ENCODE results near the gene SPAG7.

DNA sequence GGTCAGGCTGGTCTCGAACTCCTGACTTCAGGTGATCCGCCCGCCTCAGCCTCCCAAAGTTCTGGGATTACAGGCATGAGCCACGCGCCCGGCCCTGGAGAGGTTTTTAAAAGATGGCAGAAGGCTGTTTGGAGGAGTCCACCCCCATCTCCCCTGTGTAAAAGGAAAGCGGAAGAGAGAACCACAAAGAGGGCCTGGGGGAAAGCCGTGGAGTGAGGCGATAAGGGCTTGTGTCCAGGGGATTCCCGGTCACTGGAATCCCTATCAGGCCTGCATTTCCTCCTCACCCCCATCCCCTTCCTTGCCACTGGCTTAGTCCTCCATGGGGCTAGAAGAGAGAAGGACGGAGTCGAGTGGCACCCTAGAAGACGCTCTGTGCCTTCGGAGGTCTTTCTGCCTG, 35.7 kb downstream of the SPAG7 start, which contains the start of gene GP1BA:
- TF ChIP-seq, protein P1, sequence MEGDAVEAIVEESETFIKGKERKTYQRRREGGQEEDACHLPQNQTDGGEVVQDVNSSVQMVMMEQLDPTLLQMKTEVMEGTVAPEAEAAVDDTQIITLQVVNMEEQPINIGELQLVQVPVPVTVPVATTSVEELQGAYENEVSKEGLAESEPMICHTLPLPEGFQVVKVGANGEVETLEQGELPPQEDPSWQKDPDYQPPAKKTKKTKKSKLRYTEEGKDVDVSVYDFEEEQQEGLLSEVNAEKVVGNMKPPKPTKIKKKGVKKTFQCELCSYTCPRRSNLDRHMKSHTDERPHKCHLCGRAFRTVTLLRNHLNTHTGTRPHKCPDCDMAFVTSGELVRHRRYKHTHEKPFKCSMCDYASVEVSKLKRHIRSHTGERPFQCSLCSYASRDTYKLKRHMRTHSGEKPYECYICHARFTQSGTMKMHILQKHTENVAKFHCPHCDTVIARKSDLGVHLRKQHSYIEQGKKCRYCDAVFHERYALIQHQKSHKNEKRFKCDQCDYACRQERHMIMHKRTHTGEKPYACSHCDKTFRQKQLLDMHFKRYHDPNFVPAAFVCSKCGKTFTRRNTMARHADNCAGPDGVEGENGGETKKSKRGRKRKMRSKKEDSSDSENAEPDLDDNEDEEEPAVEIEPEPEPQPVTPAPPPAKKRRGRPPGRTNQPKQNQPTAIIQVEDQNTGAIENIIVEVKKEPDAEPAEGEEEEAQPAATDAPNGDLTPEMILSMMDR (optimal IDR thresholded peaks at IDR 0.05 in 1 of 3, IDR thresholded peaks at IDR 0.05 in 1 of 3, conservative IDR thresholded peaks at IDR 0.05 in 1 of 3; ENCODE audit: extremely low read depth in 1 of 3, insufficient read depth in 2 of 3, low read length in 3 of 3), result no peak
- no peak for TF ChIP-seq EZH2 (IDR thresholded peaks at IDR 0.05; ENCODE audit: low read length)

All from keratinocyte (primary cell).